NCI-H2196 (cell line): Measurements from ENCODE around the gene PLPPR2.
A peak's percentile ranks its signal among the peaks of the same experiment; 100 is the strongest.
"Not testable (repeated sequence)": the region's sequence is repeated elsewhere in the genome, so short reads cannot be mapped to it uniquely, and the experiment has no call there.

Source experiments
- DNase-seq: peaks from one replicate; lab custom pipeline; 2025; ENCODE audit not compliant: unreplicated experiment; lab: John Stamatoyannopoulos, UW

The PLPPR2 gene, protein sequence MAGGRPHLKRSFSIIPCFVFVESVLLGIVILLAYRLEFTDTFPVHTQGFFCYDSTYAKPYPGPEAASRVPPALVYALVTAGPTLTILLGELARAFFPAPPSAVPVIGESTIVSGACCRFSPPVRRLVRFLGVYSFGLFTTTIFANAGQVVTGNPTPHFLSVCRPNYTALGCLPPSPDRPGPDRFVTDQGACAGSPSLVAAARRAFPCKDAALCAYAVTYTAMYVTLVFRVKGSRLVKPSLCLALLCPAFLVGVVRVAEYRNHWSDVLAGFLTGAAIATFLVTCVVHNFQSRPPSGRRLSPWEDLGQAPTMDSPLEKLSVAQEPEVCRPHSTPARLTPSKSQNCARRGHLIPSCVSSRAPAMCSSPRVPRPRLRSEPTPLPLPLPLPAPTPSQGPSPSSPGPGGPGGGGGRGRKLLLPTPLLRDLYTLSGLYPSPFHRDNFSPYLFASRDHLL

DNA sequence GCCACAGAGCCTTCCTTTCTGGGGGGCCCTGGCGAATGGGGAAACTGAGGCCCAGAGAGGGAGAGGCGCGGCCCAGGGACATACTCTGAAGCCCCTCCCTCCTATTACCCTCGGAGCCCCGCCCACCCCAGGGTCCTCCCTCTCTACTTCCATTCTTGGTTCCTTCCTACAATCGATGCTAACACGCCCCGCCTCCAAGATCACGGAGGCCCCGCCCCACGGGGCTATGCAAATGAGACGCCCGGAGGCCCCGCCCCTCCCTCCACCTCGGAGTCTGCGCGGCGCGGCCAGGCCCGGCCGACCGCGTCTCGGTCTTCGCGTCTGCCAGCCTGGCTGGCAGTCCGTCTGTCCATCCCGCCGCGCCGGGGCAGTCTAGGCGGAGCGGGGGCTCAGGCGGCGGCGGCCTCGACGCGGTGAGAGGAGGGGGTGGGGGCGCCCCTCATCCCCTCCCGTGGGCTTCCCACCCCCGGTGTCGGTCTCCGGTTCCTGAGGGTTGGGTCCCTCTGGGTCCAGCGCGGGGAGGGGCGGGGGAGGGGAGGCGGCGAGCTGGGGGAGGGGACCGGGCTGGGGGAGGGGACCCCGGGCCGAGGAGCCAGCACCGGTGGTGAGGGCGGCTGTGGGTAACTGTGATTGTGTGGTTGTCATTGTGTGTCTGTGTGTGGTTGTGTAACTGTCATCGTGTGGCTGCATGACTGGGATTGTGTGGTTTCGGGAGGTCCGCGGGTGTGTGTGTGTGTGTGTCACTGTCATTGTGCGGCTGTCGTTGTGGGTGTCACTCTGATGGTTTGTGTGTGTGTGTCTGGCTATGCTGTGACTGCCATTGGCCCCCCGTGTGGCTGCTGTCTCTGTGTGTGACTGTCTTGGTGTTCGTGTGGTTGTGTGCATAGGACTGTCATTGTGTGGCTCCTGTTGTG is at the start of gene PLPPR2:
Gene PLPPR2, plus strand, starts transcription at position 273 of the 914 bp plus-strand sequence. CDS start 2,242 bp downstream, outside the sequence.
- DNase-seq = peak; percentile 96

DNA sequence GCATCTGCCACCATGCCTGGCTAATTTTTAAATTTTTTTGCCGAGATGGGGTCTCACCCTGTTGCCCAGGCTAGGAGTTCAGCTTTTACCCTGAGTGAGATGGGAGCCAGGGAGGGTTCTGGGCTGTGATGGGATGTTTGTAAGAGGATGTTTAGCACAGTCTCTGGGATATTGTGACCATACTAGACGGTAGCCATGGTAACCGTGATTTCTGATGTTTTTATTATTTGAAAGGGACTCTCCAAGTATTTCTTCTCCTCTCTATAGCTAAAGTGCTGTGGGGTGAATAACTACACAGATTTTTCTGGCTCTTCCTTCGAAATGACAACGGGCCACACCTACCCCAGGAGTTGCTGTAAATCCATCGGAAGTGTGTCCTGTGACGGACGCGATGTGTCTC is 48.9 kb upstream of the PLPPR2 start:
- no peak for DNase-seq

DNA sequence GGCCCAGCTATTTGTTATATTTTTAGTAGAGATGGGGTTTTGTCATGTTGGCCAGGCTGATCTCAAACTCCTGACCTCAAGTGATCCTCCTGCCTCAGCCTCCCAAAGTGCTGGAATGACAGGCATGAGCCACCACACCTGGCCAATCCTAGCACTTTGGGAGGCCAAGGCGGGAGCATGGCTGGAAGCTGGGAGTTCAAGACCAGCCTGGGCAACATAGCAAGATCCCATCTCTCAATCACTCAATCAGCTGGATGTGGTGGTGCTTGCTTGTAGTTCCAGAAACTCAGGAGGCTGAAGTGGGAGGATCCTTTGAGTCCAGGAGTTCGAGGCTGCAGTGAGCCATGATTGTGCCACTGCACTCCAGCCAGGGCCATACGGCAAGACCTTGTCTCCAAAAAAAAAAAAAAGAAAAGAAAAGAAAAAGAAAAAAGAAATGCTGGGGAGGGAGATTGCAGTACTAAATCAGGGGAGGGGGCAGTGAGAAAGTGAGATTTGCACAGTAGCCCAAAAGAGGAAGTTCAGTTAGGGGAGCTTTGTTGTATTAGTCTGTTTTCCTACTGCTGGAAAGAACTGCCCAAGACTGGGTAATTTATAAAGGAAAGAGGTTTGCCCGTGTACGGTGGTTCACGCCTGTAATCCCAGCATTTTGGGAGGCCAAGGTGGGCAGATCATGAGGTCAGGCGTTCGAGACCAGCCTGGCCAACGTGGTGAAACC is 34.8 kb upstream of the PLPPR2 start:
- not testable (repeated sequence) for DNase-seq

DNA sequence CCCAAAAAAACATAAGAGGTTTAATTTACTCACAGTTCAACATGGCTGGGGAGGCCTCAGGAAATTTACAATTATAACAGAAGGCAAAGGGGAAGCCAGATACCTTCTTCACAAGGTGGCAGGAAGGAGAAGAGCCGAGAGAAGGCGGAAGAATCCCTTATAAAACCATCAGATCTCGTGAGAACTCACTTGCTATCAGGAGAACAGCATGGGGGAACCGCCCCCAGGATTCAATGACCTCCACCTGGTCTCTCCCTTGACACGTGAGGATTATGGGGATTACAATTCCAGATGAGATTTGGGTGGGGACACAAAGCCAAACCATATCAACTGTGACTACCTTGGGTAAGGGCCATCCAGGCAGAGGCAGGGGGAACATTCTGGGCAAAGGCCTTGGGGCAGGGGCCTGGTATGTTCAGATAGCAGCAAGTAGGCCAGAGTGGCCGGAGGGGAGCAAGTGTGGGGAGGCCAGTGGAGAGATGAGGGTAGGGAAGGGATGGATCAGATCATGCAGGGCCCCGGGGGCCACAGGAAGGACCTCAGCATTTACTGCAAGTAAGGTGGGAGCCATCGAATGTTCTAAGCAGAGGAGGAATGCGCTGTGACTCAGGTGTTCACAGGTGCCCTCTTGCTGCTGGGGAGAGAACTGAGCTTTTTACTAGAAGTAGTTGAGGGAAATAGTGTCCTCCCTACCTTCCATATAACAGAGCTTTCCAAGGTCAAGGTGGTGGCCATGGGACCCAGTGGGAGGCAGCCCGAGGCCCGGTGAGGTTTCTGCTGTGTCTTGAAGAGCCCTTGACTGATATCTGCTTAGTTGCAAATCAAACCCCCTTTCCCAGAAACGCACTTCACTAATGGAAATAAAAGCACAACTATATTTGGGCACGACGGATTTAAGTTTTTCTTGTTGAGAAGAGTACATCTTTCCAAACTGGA is 33.8 kb upstream of the PLPPR2 start:
- DNase-seq = no peak

DNA sequence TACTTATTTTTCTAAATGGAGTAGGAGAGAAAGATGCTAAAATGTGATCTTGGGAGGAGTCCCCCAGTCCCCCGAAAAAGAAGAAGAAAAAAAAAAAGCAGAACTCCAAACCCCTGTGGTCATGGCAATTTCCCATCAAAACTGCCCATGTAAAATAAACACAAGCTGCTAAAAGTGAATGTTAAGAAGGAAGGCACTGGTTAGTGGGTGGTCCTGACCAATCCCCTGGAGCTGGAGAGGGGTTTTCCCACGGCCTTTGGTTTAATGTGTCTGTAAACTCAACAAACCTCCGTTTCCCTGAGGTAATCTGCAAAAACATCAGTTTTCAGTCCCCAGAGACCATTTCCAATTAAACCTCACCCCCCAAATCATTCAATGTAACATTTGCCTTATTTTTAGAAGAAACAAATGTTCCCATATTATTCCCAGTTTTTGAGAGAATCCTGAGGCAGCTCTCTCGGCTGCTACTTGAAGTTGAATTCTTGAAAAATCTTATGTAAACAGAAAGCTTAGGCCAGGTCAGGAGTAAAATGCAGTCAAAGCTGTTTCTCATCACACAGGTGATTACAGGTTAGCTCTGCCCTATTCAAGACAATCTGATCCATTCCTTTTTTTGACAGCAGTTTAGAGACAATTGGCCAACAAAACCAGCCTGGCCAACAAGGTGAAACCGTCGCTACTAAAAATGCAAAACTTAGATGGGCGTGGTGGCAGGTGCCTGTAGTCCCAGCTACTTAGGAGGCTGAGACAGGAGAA is 32.8 kb upstream of the PLPPR2 start:
- DNase-seq = no peak

DNA sequence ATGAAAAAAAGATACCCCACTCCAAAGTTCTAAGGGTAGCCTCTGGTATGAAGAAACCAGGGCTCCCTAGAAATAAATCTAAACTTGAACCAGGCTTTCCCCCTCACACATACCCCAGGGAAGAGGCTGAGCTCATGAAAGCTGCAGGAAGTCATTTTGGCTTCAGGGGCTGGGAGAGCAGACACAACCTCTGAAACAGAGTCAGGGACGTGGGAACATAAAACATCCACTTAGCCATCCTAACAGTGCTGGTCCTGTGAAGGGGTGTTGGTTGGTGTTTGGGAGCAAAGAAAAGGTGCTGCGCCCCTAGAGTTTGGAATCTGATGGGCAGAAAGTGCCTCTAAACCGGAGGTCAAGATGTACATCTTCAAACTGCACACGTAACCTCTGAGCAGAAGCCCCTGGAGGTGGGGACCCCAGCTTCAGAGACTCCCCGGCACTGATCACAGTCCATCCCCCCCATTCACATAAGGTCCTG is 31.6 kb upstream of the PLPPR2 start:
- no peak for DNase-seq

DNA sequence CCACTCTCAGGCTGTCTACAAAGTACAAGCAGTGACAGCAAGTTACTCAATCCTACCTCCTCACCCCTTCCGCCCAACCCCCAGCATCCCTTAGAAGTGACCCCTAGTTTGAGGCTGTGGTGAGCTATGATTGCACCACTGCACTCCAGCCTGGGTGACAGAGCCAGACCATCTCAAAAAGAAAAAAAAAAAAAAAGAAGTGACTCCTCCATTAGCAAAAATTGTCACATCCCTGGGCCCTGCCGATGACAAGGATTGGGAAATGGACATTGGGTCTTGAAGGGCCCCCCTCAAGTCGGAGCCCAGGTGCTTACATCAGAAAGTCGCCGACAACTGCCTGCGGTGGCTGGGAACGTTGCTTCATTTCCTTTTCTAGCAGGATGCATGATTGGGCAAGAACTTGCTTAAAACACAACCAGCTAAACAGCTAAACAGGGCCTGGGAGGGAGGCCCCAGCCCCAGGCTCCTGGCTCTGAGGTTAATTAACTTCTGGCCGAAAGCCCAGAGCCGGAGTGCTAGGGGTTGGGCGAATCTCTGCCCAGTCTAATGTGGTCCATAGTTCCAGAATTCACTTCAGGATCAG is 31.1 kb upstream of the PLPPR2 start:
- DNase-seq = peak; percentile 91

DNA sequence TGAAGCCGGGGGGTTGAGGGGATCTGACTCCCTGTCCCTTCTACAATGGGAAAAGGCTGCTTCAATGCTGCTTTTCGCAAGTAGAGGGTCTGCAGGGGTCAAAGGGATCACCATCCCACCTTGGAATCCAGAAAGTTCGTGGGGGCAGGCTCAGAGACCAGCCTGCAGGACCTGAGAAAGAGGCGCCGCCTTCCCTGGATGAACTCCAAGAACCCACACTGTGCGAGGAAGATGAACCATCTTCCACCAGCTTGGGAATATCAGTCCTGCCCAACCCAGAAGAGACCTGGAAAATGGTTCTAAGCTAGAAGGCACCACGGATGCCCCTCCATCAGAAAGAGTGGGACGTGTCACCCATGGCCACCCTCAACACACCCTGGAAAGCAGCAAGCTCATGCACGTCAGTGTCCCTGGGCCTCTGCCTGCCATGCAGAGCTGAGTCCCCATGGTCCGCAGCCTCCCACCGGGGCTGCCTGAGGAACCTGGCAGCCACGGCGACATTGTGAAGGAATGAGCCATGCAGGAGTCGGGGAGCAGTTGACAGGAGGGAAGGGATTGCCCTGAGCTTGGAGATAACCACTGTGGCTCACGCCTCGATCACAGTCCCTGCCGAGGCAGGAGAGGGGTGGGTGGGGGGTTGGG is 30.4 kb upstream of the PLPPR2 start:
- no peak for DNase-seq

DNA sequence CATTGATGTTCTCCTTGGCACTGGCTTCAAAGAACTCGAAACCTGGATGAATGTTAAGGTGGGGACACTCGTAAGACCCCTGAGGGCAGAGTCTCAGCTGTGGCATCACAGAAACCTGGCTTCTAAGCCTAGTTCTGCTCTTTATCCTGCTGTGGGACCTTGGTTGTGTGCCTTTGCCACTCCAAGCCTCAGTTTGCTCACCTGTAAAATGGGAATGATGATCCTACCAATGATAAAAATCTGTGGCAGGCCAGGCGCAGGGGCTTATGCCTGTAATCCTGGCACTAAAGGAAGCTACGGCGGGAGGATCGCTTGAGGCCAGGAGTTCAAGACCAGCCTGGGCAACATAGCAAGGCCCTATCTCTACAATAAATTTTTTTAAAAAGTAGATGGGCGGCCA is 29.7 kb upstream of the PLPPR2 start:
- no peak for DNase-seq

DNA sequence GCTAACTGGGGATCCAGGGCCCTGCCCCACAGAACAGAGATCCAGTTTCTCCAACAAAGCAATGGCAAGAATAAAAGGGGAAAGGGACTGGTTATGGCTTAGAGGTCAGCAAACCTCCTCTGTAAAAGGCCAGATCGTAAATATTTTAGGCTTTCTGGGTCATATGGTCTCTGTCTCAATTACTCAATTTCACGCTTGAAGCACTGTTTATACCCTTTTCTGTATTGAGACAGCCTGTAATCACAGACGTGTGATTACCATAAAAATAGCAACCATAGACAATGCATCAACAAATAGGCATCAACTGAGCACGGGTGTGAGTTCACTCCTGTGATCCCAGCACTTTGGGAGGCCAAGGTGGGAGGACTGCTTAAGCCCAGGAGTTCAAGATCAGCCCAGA is 25.1 kb upstream of the PLPPR2 start:
- no peak for DNase-seq

DNA sequence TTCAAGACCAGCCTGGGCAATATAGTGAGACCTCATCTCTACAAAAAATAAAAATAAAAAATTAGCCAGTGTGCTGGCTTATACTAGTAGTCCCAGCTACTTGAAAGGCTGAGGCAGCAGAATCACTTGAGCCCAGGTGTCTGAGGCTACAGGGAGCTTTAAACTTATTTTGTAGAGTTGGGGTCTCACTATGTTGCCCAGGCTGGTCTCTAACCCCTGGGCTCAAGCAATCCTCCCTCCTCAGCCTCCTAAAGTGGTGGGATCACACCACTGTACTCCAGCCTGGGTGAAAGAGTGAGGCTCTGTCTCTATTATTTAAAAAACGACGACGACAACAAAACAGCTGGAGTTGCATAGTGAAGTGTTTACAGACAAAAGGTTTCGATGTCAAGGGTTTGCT is 23.7 kb upstream of the PLPPR2 start:
- DNase-seq = no peak

DNA sequence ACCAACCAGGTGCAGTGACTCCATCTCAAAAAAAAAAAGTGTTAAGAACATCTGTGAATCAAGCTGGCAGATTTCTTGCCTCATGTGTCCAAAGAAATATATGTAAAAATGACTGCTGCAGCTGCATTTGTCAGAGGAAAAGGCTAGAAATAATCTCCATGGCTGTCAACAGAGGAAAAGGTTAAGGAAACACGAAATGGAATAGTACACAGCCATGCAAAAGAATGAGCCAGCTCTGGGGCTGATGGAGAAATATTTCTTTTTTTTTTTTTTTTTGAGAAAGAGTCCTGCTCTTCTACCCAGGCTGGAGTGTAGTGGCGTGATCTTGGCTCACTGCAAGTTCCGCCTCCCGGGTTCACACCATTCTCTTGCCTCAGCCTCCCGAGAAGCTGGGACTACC is 22.4 kb upstream of the PLPPR2 start:
- no peak for DNase-seq

DNA sequence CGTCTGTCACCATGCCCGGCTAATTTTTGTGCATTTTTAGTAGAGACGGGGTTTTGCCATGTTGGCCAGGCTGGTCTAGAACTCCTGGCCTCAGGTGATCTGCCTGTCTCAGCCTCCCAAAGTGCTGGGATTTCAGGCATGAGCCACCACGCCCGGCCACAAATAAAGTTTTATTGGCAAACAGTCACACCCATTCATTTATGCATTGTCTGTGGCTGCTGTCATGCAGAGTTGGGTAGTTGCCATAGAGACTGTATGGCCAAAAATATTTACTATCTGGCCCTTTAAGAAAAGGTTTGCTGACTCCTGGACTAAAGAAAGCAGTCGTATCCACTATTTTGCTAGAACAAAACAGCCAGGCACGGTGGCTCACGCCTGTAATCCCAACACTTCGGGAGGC is 21.4 kb upstream of the PLPPR2 start:
- DNase-seq = not testable (repeated sequence)

DNA sequence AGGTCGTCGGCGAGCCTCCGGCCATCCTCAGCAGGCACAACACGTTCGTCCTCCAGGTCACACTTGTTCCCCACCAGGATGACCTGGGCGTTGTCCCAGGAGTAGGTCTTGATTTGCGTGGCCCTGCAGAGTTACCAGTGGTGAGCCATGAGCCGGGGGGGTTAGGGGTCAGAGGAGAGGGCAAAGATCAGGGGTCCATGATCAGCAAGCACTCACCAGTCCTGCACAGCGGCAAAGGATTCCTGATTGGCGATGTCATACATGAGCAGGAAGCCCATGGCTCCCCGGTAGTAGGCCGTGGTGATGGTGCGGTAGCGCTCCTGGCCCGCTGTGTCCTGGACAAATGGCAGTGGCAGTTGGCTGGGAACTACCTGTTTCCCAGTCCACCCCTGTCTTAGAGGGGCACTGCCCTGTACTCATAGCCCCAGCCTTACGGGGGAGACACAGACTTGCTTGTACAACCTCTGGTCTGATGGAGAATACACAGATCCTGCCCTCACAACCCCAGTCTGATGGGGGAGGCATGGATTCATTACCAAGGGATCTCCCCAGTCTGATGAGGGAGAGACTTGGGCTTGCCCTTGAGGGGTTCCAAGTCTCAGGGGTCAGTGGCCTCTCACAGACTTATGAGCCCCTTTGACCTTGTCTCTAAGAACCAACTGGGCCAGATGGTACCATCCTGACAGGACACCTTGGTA is 19.6 kb upstream of the PLPPR2 start:
- no peak for DNase-seq

DNA sequence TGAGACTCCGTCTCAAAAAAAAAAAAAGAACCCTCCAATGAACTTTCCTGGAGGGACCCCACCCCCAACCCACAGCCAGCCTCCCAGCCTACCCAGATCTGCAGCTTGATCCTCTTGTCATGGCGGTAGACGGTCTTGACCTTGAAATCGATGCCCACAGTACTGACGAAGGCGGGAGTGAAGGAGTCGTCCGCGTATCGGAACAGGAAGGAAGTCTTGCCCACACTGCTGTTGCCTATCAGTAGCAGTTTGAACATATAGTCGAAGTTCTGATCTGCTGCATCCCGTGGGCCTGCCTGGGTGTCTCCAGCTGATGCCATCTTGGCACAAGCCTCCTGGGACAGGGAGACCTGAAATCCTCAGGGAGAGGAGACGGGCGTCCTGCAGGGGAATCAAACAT is 18.2 kb upstream of the PLPPR2 start:
- DNase-seq = no peak

DNA sequence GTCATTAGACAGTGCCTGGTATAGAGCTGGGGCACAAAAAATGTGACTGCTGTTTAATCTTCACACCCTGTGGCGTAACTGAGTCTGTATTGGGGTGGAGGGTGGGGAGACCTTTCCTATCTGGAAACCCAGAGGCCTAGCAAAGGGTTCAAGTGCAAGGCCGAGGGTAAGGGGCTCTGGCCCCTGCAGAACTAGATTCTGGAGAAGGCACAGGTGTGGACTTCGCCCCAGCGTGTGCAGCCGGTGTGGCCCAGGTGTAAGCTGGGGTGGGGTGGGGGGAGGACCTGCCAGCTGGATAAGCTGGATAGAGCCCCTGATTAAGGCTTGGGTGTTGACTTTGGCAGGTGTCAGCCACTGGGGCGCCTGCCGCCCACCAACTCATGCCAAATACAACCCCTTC is 17.1 kb upstream of the PLPPR2 start:
- DNase-seq = no peak

DNA sequence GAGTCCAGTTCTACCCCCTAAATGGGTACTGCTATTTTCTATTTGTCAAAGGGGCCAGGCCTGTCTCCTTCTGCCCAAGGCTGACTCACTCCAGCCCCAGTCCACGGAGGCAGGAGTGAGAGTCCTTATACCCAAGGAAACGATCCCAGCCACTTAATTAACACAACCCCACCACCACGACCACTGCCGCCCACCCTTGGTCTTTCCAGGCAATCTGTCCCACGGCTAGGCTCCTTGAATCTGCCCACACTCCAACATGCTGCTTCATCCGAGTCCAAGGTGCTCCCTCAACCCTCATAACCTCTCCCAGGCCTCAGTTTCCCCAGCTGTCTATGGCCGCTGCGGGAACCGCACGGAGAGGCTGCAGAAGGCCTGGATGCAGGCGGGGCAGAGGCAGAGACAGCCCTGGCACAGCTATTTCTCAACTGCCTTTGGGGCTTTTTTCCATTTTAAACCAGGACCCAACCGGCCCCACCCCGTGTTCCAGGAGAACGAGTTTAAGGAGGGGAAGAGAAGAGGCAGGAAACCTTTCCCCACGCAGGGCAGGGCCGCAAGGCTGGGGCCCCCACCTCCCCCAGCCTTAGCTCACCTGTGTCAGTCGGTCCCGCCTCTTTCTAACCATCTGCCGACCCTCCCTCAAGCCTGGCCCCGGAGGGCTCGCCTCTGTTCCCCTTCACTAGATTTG is 16.5 kb upstream of the PLPPR2 start:
- DNase-seq = no peak
